ENCODE results near the gene SH3RF1.
A peak's percentile ranks its signal among the peaks of the same experiment; 100 is the strongest.

The SH3RF1 gene

DNA sequence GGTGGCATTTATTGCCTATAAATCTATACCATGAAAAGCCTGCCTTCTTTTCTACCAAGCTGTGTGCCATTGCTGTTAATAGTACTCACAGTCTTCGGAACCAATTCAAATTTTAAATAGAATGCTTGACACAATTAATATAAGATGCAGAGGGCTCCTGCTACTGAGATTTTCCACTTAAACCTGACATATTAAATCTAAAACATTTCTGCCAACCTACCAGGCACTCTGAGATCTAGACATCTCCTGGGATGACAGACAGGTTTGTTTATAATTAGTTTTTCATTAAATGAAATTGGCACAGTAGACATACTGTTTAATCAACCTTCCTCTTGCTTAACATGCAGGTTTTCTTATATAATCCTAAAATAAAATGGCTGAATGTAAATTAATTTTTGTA, 143.4 kb downstream of the SH3RF1 start:
- no peak for DNase-seq

DNA sequence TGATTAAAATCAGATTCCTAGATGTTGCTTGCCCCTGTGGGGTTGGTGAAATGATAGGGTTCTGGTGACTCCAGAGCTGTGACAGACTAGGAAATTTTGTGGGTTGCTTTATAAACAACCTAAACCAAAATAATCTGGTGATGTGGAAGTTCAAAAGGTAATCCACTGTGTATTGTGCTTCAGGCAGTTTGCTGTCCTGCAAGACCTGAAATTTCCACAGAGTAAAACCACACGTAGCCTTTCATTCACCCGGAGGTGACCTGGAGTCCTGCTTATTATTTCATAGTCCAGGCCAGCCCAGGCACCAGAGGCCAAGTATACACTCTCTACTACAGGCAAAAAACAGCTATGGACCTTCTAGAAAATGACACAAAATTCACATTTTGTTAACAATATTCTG, 146.1 kb downstream of the SH3RF1 start:
- DNase-seq: no peak

DNA sequence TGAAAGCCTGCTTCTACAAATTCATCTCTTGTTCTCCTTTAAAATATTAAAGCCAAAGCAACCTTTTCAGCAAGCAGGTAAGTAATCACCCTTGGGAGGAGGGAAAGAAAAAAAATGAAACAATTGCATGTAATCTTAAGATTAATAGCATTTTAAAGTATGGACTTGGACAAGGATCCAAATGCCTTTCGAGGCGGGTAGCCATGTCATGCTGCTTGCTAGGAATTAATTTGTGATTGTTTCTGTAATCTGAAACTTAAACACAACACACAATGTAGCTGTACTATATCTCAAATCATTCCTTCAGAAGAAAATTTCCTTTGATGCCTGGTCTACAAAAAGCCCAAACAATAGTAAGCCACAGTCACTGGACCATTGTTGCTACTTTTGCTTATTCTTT, 148.3 kb downstream of the SH3RF1 start:
- DNase-seq: no peak

DNA sequence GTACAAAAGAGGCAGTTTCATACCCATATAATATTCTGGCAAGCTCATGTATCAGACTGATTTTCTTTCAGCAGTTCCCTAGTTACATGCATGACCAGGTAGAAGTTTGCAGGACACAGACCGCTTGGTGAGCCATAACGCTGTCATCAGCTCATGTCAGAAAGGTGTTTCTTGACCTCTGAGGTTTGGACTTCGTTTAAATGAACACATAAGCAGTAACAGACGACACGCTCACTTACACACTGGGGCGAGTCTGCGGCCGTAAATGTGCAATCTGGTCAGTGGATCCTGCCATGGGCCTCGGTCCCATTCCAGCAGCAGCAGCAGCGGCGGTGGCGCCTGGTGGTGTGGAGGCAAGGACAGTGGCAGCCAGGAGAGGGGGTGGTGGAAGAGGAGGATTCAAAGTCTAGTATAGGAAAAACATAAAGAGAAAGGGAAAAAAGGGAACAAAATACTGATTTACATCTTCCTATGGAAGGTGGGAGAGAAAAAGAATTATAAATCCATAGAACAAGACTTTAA, 148.8 kb downstream of the SH3RF1 start:
- no peak for DNase-seq

DNA sequence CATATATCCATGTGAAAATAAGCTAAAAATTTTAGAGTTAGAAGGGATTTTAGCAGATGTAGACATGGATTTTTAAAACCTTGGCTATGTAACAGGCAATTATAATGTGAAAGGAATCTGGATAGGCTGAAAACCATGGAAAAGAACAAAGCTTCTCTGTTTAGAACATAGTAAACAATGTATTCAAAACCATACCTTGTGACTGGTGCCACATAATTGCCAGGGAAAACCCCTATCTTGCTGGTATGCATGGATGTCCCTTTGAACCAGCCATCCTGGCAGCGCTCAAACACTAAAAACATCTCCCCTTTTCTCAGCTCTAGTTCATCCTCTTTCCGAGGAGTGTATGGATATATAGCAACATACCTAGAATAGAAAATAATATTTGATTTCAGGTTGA, 150.1 kb downstream of the SH3RF1 start:
- DNase-seq: no peak

DNA sequence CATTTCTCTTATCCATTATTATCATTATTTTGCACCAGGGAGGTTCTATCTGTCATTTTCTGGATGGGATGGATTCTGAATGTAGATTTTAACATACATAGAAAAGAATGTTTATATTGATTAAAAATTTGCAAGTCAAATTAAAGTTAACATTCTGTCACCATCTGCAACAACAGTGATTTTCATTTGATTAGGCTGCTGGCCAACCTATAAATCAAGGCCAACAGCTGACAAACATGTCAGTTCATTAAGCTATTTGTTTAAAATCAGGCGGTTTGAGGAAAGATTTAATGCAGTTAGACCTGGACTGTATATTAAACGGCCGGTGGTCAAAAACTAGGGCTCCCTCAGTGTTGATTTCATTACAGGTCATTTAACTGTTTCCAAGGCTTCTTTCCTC, 151.2 kb downstream of the SH3RF1 start:
- DNase-seq: no peak

DNA sequence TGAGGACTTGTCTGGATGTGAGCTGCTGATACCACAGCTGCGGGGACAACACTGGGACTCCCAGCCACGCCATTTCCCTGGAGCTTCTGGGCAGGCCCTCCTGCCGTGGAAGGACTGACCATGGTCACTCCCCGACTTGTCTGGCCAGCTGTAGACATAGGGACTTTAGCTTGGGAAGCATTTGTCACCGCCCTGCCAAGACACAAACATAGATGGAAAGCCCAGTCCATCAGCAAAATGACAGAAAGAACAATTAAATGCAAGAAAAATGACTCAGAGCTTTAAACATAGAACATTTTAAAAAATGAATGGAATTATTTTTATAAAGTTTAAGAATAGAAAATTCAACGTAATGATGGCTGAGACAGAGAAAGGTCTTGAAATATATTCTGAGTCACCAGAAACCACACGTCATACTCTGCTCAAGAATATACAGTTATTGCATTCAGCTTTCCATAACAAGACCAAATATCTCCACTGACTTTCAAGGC, 153.1 kb downstream of the SH3RF1 start:
- DNase-seq: peak; percentile 91

DNA sequence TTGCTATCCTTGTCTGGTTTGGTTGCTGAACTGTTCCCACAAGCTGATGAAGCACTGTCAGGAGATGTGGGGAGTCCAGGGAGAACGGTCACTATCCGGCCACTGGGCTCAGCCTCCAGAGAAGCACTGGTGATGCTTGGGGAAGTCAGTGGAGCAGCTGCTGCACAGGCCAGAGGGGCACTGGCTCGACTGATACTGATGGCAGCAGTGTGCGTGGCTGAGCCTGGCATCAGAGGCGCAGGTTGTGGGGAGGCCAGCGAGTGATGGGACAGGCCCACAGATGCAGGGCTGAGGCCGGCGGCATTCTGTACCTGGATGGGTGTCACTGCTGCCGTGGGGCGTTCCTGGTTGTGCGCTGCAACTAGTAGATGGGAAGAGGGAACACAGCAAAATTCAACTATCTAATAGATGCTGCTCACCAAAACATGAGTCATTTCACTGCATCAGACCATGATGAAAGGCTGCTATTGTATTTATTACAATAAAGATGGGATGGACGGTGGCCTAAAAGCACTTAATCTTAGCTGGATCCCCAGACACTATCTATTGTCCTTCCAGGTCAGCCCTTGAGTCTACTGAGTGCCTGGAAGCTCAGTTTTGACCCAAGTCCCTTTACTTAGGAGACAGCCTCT, 154.4 kb downstream of the SH3RF1 start:
- peak; percentile 42 for DNase-seq

DNA sequence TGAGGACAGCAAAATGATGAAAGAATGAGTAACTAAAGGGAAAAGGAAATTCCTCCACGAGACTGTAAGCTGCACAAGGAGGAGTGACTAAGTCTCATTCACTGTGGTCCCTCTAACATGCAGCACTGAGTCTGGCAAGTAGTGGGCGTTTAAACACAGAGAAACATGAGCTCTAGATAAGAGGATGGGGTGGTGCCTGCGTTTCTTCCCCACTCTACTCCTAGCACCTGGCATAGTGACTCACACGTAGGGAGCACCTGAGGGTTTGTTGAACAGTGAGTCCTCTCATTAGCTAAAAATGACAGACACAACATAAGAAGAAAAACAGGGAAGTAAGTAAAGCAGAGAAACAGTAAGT, 154.9 kb downstream of the SH3RF1 start:
- peak; percentile 98 for DNase-seq

DNA sequence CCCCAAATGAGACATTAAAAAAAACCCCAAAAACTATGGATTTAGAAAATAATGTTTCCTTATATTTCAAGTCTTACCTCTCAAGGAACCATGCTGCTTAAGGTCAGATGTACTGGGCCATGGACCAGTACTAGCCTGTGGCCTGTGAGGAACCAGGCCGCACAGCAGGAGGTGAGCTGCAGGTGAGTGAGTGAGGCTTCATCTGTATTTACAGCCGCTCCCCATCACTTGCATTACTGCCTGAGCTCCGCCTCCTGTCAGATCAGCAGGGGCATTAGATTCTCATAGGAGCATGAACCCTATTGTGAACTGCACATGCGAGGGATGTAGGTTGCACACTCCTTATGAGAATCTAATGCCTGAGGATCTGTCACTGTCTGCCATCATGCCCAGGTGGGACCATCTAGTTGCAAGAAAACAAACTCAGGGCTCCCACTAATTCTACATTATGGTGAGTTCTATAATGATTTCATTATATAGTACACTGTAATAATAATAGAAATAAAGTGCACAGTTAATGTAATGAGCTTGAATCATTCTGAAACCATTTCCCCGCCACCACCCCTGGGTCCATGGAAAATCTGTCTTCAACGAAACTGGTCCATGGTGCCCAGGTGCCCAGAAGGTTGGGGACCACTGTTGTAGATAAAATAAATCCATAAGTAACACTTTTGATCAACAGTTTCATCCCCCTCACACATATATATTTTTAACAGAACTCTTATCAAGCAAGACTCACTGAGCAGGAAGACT, 155.4 kb downstream of the SH3RF1 start:
- no peak for DNase-seq

DNA sequence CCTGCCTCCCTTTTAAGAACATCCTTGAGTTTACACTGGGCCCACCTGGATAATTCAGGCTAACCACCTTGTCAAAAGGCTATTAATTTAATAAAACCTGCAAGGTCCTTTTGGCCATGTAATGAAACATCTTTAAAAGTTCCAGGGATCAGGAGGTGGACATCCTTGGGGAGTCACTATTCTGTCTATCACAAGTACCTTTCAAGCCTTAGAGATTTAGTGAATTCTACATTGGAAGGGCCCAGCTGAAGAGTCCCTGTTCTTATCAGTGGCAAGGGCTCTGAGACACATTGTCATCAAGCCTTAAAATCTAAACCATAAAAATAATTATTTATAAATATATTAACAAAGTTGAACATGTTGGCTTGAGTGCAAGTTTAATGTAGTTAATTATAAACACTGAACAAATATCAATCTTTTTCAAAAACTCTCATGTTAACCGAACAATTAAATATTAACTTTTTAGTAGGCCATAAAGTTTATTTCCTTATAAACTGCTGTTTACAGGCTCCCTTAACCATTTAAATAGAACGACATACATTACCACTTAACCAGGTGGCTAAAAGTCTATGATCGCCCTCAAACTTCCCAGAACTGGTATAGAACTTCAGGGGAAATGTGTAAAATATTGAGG, 156.3 kb downstream of the SH3RF1 start:
- no peak for DNase-seq

DNA sequence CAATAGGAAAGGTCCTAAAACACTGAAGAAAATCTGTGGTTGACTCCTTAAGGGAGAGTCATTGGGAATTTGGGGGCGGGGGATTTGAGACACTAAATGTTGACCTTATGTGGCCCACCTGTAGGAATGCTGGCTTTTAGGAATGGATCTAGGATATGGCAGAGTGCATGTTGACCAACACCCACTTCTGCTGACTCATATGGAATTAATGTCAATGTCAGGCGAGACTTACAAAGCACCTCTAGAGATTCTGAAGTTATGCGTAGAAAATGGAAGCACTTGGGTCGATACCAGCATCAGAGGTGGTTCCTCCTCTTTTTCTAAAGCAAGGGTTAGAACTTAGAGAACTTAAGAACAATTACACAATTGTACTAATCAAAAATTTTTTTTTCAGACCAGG, 160.1 kb downstream of the SH3RF1 start:
- DNase-seq: no peak

DNA sequence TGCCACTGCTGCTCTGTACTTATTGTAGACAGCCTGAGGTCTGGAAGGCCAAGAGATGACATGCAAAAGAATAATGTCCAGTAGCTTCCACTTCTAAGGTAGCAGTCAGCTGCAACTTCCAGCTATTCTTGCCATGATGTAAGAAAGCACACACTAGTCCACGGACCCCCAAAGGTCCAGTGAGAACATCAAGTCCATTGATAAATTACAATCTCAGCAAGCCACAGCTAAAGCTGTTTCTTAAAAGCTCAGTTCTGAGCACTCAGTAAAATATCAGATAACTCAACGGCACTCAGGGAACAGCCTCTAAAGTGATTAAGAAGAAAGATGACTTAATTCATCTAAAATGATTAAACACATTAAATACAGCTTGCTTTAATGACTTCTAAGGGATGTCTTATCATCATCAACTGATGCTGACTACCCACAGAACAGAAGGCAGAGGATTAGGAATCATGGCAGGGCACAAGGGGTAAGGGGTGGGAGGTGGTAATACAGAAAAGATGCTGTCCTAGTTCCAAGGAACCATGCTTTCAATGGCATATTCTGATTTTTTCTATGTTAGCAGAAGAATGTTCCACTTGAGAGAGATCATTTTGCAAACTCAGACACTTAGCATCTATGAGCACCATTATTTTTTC, 161.6 kb downstream of the SH3RF1 start:
- no peak for DNase-seq

DNA sequence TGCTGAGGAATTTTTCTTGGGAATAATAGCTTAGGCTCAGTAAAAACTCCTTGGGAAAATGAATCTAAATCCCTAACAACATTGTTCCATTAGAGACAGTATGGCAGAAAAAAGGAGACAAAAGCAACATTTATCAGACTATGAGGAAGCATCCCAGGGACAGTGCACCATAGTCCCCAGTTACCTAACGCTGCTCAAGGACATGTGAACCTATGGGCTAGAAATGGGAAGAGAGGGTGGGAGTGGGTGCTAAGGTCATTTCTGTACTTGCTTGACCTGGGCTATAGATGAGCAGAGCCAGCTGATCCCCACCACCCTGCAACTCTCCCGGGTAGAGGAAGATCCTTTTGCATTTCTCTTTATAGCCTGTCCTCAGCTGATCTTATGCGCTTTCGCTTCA, 162.5 kb downstream of the SH3RF1 start:
- DNase-seq: no peak

DNA sequence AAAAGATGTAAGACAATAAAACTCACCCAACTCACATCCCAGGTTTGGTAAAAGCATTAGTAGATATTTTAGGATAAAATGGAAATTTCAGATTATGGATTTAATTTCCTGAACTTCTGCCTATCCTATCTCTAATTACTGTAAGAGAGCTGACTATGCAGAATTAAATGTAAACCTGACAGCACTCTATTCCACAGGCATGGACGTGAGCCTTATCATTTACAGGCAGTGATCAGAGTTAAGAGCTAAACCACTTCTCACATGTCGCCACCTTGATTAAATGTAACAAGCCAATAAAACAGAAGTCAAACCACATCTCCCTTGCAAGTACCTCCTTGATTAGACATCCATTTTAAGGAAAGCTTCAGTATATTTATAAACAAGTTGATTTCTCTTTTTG, 163.2 kb downstream of the SH3RF1 start:
- DNase-seq: no peak

DNA sequence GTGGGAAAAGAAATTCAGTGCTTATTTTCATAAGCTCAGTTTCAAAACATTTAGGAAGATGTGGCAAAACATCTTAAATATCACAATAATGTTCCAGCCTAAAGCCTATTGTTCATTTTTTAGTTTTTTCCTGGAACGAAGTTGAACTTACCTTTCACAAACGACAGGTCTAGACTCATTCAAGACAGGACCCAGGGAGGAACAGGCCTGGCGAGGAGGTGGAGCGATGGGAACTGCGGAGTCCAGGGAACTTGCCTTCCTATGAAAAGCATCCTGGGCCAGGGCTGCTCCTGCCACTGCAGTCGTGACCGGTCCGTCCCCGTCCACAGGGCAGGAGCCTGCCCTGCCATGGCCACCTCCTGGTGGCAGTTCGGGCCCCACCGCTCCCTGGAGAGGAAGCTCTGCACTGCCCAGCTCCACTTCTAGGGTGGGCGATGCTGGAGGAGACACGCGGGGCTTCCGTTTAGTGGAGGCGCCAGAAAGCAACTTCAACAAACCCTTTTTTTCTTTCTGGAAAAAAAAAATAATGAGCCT, 164.0 kb downstream of the SH3RF1 start:
- no peak for DNase-seq

DNA sequence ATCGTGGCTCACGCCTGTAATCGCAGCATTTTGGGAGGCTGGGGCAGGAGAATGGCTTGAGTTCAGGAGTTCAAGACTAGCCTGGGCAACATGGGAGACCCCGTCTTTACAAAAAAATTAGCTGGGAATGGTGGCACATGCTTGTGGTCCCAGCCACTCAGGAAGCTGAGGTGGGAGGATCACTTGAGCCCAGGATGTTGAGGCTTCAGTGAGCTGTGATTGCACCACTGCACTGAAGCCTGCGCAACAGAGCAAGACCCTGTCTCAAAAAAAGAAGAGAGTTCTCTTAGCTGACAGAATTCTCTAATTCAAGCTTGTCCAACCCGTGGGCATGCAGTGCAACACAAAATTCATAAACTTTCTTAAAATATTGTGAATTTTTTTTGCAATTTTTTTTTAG, 165.1 kb downstream of the SH3RF1 start:
- DNase-seq: no peak

DNA sequence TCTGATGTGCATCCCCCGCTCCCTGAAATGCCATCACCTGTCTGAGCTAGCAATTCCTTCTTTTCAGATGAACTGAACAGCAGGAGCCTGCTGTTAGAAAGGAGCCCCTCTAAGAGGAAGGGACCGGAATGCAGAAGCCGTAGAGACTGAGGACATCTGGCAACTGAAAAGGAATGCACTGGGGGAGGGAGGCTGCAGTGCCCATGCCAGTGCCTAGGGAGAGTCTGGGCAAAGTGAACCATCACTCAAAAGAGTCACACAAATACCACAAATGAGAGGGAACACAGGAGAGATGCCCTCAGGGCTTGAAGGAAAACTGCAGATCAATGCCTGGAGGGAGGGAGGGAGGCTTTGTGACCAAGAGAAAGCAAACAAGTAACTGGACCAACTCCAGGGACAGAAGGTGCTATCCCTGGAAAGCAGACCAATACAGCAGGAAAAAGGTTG, 166.8 kb downstream of the SH3RF1 start:
- no peak for DNase-seq

DNA sequence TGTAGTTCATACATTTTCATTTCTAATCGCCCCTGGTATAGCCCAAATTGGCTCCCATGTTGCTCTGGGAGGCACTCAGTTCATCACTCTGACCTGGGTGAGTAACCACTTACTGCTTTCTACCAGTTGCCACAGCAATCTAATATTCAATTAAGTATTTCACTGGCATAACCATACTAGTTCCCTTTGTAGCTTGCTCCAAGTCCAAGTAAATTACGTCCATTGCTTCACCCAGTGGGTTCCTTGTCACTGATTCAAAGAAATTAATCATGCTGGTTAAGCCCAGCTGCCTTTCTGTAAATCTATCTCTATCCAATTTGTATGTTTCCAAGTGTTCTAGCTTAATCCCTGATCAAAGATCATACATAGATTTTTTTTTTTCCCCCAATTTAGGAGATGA, 168.7 kb downstream of the SH3RF1 start:
- no peak for DNase-seq

DNA sequence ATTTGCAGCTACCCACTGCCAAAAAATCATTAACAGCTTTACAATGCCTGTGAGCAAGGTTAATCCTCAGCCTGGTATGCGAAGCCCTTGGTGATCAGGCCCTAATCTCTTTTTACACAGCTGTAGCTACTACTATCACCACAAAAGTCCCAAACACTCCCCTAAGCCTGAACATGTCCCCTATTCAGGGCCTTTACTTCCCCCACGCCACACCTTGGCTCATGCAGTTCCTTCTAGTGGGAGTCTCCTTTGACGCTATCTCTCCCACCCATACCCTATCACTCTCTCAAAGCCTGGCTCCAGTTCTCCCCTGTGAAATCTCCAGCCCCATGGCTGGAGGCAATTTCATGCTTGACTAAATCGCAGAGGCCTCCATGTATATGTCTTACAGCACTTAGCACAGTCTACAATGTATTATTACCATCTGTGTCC, 170.1 kb downstream of the SH3RF1 start:
- no peak for DNase-seq

DNA sequence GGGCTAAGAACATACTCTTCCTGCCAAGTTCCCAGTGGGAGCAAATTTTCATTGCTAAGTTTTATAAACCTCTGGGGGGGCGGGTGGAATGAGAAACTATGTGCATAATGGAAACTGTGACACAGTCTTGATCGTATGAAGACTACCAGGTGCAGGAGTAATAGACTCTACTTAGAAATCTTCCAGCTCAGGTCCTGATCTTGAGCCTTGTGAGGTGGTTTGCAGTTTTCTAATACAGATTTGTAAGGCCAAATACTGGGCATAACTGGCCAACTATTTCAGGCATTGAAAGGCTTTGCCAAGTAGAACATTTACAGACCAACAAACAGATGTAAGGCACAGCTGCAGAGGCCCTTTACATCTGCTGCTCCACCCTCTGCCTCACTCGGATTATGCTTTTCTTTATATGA, 171.0 kb downstream of the SH3RF1 start:
- DNase-seq: peak; percentile 72

DNA sequence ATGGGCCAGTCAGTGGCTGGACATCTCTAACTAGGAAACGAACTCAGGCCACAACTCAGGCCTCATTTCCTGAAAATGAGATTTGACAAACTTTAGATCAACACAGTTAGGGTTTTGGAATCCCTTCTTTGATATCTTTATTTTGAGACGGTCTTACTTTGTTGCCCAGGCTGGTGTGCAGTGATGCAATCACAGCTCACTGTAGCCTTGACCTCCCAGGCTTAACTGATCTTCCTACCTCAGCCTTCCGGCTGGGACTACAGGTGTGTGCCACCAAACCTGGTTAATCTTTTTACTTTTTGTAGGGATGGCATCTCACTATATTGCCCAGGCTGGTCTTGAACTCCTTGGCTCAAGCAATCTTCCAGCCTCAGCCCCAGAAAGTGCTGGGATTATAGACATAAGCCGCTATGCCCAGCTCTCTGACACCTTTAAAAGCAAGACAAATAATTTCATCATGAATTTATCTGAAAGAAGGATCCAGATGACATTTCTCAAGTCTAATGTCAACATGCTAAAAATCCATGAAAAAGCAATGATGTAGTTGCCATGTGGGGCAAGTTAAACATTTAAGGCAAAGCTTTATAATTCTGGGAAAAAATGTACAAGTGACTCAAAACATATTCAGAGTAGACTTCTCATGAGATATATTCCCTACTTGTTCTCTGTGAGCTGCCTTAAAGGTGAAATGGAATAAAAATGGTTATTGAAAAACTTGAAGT, 171.6 kb downstream of the SH3RF1 start:
- DNase-seq: no peak

All from fibroblast of upper back skin (primary cell).